Right kidney (tissue), 1 donor: ENCODE results near the gene ZNF316.
"Not testable (repeated sequence)": the region's sequence is repeated elsewhere in the genome, so short reads cannot be mapped to it uniquely, and the experiment has no call there.

Experiments used
- DNase-seq: peaks from one replicate; pipeline ENCODE4 v3.0.0-alpha.2; 2016

Gene ZNF316

DNA sequence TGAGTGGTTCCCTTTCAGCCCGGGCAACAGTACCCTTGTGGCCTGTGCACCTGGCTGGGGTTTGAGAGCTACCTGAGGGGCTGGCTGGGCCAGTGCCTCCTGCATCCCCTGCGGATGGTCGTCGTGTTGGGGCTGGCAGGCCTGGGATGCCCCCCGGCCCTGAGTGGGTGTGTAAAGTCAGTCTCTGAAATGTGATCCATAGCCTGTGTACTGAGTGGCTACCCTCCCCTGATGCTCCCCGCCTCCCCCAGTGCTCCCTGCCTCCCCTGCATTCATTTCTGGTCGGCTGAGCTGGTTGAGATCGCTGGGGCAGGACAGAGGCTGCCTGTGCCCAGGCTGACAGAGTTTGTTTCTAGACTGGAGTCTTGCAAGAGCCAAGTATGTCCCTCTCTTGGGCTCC lies 9.3 kb downstream of the ZNF316 start:
- no peak for DNase-seq

DNA sequence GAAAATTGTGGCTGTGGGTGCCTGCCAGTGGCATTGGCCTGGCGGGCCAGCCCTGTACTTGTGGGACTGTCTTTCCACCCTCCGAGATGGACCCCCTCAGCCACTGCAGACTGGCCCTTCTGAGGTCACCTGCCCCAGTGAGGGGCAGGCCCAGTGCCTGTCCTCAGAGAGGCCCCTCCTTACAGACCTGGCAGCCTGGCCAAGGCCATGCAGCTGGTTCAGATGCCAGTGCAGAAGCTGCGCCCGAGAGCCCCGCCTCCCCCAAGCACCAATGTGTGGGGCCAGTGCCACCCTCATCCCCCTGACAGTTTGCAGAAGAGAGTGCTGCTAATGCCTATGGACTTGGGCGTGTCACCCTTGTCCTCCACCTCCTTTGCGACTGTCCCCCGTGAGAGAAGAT lies 10.0 kb downstream of the ZNF316 start:
- no peak for DNase-seq

DNA sequence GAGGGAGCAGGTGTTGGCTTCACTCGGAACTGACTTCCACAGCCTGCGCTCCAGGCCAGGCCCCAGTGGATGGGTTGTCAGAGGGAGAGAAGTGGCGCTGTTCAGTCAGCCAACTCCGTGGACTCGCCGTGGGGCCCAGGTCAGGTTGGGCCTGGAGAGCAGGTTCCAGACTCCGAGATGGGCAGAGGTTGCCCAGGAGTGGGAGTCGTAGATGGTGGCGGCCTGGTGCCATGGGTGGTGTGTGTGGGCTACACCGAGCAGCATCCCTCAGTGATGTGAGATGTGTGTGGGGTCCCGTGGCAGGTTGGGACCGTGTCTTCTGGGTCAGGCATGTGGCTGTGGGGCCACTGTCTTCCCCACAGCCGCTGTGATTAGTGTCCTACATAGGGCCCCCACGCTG lies 10.4 kb downstream of the ZNF316 start:
- DNase-seq, result no peak

DNA sequence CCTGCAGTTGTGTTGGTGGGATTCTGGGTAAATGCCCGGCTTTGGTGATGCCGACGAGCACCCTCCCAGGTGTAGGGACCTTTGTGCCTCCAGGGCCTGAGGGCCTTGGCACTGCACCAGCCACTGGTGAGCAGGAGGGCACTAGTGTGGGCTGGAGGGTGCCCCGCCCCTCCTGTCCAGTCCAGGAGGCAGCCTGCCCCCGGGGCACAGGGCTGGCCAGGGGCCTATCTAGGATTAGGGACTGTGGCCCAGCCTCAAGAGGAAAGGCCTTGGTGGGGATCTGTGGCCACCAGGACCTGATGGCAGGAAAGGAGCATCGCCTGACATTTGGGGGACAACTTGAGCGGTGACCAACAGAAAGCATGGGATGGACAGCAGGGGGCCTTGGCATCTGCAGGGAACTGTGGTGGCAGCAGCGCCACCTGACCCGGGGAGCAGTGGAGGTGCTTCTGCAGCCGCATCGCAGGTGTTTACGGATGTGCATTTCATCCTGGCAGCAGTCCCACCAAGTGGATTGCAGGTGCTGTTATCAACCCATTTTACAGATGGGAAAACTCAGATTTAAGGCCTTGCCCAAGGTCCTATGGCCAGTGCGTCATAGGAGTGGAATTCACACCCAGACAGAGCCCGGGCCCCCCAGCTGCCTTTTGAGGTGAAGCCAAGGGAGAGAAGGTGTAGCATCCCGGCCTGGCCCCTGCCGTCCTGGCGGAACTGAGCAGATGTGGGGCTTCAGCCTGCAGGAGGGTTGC lies 11.1 kb downstream of the ZNF316 start:
- no peak for DNase-seq

DNA sequence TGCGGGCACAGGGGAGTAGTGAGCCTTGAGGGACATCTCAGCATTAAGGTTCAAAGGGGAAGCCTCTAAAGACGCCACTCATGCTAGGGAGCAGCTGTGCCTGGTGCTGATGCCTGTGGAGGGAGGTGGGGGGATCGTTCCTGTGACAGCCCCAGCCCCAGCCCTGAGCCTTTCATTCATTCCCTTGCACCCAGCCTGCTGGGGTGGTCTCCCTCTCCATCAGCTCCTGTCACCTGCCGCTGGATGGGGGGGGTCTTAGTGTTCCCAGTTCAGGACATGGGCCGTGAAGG lies 11.6 kb downstream of the ZNF316 start:
- DNase-seq, result no peak

DNA sequence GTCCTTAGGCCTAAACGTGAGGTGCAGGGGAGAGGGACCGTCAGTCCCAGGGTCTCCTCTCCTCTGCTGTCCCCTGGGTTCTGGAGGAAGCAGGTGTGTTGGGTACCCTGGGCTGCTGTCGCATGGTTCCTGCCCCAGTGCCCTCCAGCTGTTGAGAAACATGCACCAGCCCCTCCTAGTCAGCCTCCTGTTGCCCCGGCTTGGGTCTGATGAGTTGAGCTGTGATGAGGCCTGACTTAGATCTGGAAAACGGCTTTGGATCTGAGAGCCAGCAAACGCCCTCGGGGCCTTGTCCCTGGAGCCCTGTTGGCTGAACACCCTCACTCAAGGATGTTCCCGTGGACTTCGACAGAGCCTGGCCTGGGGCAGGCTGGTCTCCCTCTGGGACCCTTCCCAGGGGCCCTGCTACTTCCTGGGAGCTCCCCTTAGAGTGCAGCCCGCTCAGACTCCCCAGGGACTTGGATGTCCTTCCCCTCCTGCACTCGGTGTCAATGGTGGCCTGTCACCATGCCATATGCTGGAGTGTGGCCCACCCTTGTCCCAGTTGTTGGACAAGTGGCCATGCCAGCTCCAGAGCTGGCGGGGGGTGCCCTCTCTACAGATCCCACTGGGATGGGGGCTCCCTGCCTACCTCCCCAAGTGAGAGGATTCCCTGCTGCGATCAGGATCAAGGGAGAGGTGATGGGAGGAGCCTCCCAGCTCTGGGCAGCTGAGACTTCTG lies 12.3 kb downstream of the ZNF316 start:
- DNase-seq, result no peak

DNA sequence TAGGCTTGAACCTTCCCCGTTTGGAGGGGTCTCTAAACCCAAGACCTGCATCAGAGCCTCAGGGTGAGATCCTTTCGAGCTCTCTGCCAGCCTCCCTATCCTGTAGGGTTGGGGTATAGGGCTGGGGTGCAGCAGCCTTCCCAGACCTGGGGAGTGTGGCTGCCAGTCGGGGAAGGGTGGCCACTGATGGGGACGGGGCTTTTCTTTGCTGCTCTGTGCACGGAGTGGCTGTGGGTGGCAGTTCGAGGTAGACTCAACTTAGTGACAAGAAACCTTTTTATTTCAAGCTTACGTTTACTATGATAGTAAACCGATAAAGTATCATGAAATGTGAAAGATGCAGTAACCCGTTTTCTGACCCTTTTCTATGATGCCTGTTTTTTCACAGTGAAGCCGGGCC lies 13.0 kb downstream of the ZNF316 start:
- no peak for DNase-seq

DNA sequence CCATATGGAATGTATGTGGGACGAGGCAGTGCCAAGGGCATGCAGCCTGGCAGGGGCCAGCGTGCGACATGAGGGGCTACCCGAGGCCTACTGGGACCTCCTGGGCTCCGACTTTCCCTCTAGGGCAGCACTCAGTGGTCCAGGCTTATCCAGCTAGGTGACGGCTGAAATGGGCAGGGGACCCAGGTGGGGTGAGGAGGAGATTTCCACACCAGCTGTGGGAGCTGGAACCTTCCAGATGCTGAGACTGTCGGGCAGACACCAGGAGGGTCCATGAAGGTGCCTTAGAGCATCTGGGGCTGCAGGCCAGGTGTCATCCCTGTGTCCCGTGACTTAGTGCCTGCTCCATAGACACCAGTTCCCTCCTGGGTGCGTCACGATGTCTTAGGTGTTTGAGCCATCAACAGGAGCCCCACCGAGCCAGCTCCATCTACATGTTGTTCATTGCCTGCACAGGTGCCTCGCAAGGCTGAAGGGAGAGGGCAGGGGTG lies 13.4 kb downstream of the ZNF316 start:
- no peak for DNase-seq

DNA sequence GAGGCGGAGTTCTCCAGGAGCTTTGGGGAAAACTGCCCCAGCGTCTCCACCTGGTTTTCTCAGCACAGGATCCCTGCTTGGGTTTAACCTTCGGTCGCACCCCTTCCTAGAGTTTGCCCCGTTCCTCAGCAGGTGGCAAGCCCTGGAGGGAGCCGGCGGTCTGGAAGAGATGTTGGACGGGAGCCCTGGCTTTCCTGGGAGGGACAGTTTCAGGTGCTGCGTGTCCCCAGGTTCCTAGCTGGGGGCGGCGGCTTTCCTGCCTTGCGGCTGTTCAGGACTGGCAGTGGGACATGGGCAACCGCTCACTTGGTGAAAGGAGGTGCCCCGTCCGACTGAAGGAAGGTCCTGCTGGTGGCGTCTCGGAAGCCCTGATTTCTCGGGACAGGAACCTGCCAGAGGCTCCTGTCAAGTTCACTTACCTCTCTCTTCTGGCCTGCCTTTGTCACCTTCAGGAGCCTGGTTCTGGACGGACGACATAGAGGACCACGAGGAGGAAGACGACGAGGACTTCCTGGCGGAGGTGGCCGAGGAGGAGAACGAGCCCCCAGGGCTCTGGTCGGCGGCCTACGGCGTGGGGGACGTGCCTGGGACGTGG lies 14.8 kb downstream of the ZNF316 start:
- DNase-seq, result no peak

DNA sequence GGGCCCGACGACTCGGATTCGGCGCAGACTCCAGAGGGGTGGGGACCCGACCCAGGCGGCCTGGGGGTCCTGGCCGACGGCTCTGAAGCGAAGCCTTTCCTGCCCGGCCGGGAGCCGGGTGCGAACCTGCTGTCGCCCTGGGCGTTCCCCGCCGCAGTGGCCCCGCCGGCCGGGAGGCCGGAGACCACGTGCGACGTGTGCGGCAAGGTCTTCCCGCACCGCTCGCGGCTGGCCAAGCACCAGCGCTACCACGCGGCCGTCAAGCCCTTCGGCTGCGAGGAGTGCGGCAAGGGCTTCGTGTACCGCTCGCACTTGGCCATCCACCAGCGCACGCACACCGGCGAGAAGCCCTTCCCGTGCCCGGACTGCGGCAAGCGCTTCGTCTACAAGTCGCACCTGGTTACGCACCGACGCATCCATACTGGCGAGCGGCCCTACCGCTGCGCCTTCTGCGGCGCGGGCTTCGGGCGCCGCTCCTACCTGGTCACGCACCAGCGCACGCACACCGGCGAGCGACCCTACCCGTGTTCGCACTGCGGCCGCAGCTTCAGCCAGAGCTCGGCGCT lies 15.4 kb downstream of the ZNF316 start:
- DNase-seq, result no peak

DNA sequence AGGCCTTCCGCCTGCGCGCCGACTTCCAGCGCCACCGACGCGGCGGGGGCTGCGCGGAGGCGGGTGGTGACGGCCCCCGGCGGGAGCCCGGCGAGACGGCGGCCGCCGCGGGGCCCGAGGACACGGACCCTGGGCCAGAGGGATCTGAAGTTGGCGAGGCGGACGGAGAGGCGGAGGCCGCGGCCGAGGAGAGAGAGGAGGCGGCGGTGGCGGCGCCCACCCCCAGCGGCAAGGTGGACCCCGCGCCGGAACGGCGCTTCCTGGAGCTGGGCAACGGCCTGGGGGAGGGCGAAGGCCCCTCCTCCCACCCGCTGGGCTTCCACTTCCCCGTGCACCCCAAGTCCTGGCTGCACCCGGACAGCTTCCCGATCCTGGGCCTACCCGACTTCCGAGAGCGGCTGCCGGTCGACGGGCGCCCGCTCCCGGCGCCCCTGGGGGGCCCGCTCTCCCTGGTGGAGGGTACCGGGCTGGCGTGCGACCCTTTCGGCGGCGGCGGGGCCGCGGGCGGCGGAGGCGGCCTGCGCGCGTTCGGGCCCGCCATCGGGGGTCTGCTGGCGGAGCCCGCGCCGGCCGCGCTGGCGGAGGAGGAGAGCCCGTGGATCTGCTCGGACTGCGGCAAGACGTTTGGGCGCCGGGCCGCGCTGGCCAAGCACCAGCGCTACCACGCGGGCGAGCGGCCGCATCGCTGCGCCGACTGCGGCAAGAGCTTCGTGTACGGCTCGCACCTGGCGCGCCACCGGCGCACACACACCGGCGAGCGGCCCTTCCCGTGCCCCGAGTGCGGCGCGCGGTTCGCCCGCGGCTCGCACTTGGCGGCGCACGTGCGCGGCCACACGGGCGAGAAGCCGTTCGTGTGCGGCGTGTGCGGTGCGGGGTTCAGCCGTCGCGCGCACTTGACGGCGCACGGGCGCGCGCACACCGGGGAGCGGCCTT lies 16.2 kb downstream of the ZNF316 start:
- no peak for DNase-seq

DNA sequence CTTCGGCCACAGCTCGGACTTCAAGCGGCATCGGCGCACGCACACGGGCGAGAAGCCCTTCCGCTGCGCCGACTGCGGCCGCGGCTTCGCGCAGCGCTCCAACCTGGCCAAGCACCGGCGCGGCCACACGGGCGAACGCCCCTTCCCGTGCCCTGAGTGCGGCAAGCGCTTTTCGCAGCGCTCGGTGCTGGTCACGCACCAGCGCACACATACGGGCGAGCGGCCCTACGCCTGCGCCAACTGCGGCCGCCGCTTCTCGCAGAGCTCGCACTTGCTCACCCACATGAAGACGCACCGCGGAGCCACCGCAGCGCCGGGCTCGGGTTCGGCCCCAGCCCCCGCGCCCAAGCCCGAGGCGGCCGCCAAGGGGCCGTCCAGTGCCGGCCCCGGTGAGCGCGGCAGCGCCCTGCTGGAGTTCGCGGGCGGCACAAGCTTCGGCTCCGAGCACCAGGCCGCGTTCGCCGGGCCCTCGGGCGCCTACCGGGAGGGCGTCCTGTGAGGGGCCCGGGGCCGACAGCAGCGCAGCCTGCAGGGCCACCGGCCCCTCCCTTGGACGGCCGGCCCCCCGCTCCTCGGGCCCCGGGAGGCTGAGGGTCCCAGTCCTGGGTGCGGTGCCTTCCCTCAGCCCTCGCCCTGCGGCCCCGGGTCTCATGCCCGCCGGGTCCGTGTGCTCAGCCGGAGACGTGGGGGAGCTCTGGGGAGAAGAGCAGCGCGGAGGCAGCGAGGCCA lies 17.2 kb downstream of the ZNF316 start:
- no peak for DNase-seq

DNA sequence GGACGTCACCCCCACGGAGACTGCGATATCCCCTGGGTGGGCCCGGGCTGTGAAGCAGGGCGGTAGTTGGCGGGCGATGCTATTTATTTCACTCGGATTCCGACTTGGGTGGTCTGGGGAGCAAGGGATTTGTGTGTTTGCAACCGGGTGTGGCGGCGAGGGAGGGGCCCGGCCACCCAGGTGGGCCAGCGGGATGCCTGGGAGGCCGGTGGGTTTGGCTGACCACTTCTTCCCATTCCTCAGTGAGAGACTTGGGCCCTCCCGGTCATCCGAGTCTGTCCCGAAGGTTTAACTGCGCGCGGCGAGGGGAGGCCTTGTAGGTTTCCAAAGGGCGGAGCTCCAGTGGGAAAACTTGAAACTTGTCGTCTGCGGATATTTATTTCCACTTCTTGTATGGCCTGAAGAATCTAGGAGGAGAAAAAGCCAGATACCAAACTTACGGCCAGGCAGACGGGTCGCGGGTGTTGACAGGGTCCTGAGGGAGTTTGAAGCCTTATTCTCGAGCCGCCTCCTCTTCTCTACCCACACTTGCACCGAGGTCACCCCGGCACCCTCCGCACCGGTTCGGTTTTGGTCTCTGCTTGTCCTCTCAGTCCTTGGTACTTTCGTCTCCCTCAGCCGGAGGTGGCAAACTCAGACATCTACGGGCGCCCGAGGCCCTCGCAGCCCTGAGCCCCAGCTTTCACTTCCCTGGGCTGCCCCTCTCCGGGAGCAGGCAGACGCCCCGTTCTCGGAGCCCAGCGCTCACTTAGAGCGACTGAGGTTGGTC lies 17.9 kb downstream of the ZNF316 start:
- DNase-seq, result no peak

DNA sequence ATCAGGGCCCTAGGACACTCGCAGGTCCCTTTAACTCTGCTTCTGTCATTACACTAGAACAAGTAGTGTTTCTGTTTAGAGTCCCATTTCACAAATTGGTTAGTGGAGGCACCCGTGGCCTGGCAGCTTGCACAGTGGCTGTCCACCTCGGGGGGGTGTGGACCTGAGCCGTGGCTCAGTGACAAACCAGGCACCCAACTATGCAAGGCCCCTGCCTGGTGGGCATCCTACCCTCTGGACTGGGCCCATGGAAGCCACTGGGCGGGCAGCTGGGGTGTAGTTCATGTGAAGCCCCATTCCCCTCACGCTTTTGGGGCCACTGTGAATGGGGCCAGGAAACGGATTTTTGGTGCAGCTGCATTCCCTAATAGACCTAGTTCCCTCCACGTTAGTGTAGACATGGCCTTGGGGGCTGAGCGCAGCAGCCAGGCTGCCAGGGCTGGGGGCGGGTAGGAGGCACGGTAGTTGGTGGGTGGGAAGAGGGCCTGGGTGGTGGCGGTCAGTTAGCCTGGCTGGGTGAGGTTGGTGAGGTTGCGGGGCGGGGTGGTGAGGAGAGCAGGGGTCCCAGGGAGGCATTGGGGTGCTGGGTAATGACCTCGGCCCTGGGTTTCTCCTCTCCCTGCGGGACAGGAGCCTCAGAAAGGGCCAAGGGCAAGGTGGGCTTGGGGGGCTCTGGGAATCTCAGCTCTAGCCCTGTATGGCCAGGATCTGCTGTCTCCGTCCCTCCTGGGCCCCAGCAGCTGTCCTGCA lies 18.7 kb downstream of the ZNF316 start:
- no peak for DNase-seq

DNA sequence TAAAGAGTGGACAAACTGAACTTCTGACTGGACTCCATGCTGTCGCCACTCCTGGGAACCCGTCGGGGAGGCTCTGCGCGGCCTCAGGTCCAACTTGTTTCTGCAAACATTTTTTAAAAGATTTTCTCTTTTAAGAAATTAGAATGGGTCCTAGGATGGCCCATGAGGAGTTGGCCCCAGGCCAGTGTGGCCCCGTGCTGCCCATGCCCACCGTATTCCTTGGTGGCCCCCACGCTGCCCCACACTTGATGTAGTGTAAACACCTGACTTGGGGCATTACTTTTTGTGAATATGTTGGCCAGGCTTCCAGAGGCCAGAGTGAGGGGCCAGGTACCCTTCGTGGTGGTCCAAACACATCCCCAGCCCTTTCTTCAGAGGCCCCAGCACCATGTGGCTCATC lies 19.3 kb downstream of the ZNF316 start:
- no peak for DNase-seq

DNA sequence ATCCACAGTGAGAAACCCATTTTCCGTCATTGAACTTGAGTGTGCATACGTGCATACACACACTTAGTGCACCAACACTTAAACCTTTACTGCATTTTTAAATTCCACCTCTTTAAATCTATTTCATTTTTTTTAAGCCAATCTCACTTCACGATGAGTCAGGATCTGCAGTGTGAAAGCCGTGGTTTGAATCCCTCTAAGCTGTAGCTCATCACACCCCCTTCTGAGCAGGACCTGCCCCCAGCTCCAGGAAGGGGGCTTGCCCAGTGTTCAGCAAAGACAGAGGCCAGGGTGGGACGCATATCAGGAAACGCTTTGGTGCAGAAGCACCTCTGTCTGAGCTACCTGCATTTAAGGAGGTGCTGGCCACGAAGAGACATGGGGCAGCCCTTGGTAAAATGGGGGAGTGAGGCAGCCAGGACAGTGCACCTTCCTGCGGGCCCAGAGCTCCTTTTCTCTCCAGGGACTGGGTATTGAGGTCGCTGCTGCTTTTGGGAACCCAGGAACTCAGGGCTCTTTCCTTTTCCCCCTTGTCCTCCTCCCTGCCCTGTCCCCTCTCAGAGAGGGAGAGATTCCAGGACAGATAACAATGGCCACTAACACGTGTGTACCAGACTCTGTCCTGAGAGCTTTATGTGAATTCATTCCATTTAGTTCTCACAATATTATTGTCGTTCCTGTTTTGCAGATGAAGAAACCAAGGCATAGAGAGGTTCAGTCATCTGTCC lies 21.7 kb downstream of the ZNF316 start:
- DNase-seq, result no peak

DNA sequence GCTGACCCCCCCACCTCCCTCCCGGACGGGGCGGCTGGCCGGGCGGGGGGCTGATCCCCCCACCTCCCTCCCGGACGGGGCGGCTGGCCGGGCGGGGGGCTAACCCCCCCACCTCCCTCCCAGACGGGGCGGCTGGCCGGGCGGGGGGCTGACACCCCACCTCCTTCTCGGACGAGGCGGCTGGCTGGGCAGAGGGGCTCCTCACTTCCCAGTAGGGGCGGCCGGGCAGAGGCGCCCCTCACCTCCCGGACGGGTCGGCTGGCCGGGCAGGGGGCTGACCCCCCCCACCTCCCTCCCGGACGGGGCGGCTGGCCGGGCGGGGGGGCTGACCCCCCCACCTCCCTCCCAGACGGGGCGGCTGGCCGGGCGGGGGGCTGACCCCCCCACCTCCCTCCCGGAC lies 33.7 kb downstream of the ZNF316 start:
- not testable (repeated sequence) for DNase-seq

DNA sequence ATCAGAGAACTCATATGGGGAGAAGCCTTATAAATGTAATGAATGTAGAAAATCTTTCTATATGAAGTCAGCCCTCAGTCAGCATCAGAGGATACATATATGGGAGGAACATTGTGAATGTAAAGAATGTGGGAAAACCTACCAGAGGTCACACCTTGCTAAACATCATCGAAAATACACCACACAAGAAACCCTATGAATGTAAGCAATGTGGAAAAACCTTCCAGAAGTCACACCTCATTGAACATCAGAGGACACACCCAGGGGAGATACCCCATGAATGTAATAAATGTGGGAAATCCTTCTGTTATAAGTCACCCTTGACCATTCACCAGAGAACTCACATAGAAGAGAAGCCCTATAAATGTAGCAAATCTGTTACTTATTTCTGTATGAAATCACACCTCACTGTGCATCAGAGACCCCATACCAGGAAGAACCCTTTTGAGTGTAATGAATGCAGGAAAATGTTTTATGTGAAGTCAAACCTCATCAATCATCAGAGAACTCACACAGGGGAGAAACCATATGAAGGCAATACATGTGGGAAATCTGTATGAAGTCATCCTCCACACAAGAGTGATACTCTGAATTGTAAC lies 38.8 kb downstream of the ZNF316 start:
- DNase-seq, result no peak

DNA sequence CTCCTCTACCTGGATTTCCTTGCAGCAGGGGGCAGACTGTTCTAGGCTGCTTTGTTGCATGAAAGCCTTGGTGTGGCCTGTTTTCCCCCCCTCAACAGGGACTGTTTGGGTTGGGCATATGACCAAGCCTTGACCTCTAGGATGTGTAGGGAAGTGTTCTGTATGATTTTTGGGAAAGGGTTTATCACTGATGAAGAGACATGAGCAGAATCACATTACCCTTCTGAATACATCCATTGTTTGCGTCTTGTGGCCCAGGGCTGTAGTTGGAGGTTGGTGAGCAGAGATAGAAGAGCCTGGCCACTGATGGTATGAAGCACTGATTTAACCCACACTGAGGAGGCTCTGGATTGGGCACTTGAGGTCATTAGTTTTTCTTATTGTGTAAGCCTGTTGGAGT lies 43.0 kb downstream of the ZNF316 start:
- DNase-seq, result no peak
